Body of pancreas (tissue), 4 donors: ENCODE measurements around the gene CCN2. TPM values are rescaled to one million over a fixed set of nuclear protein-coding genes. Genes with fewer than 3 reads are reported as not detected.

Experiments
- ATAC-seq: fragments of 150-250 bp; one replicate; pipeline ENCODE4 v1.9.1; 2016
- DNase-seq, 4 donors: peaks; one replicate each; pipeline ENCODE4 v3.0.0-alpha.2; 2019
- H3K27ac ChIP-seq, 4 donors: fragments of 200-600 bp; sonication (generic); 1 replicate in 3 of 4; 2 replicates in 1 of 4; pipeline versions ENCODE4 v1.5.1 to v1.6.1; 2016 to 2019; ENCODE audit warnings: mild to moderate bottlenecking in 1 of 4, mixed read lengths in 1 of 4, moderate library complexity in 1 of 4
- H3K27me3 ChIP-seq, 2 donors: fragments of 200-600 bp; sonication (generic); one replicate each; pipeline ENCODE4 v1.6.0; 2016; ENCODE audit warnings: mild to moderate bottlenecking in 1 of 2
- H3K36me3 ChIP-seq, 2 donors: fragments of 200-600 bp; sonication (generic); replicated peaks in 1 of 2; 2 replicates each; pipeline ENCODE4 v1.5.1; 2016; ENCODE audit warnings: low read depth in 2 of 2; ENCODE audit not compliant: insufficient read depth in 1 of 2
- H3K4me1 ChIP-seq: fragments of 200-600 bp; sonication (generic); one replicate; pipeline ENCODE4 v1.6.0; 2016
- H3K4me3 ChIP-seq, 2 donors: fragments of 200-600 bp; sonication (generic); 1 replicate in 1 of 2; 2 replicates in 1 of 2; pipeline ENCODE4 v1.5.1; 2016 to 2019
- H3K9me3 ChIP-seq, 3 donors: fragments of 200-600 bp; sonication (generic); 1 replicate in 2 of 3; 2 replicates in 1 of 3; pipeline ENCODE4 v1.5.1; 2016
- CTCF ChIP-seq, 7 experiments: fragments of 450-650 bp in 4 of 7; fragments of 200-600 bp in 3 of 7; sonication (generic) in 3 of 7; IDR thresholded peaks; one replicate each; pipeline ENCODE4 v1.5.1; 2016 to 2019; ENCODE audit warnings: antibody characterized with exemption in 7 of 7
- POLR2A ChIP-seq, 3 donors: fragments of 450-650 bp; IDR thresholded peaks; one replicate each; pipeline ENCODE4 v1.6.1; 2016; ENCODE audit warnings: antibody characterized with exemption in 3 of 3, mild to moderate bottlenecking in 2 of 3
- WGBS, 2 donors: methylation state at CpG; one replicate each; pipeline ENCODE4 v1.1.5; 2017; 5-methylcytosine and 5-hydroxymethylcytosine counted together
- intact Hi-C: fragments of 100-400 bp; cut with DNase I; formaldehyde crosslinking; loops from one replicate; pipeline ENCODE4 v1.15.1; 2023
- total RNA-seq, 2 donors: library from RNA; depleted of rRNA; stranded (reverse); fragments of >200 nt; gene quantifications; one replicate each; pipeline ENCODE4 v1.1.0, GENCODE V29; 2016

Gene CCN2, protein sequence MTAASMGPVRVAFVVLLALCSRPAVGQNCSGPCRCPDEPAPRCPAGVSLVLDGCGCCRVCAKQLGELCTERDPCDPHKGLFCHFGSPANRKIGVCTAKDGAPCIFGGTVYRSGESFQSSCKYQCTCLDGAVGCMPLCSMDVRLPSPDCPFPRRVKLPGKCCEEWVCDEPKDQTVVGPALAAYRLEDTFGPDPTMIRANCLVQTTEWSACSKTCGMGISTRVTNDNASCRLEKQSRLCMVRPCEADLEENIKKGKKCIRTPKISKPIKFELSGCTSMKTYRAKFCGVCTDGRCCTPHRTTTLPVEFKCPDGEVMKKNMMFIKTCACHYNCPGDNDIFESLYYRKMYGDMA
- 100 to 1,000 TPM; 109 to 203 TPM for total RNA-seq

- no peaks in the 10 kb centered on the region for H3K27me3 ChIP-seq
- H3K27ac ChIP-seq: peak within 1 kb of the TSS; percentile 65 to 87 (median 82)
- ATAC-seq (peak; percentile 81), DNase-seq (peak; percentile 75 to 87 (median 80))
- WGBS, 2 donors: 0 to 1% methylated on average over 47 to 86 of the region's 97 CpGs
- intact Hi-C loops: no loop called here
- peaks cover 24% of the 10 kb centered on the region for H3K4me1 ChIP-seq
- TF ChIP-seq CTCF (IDR thresholded peaks at IDR 0.05): peak in 3 of 7 experiments; percentile 1 to 18 (median 10)
- TF ChIP-seq POLR2A (IDR thresholded peaks at IDR 0.05): peak; percentile 92 to 97 (median 95)
- H3K4me3 ChIP-seq: peak within 1 kb of the TSS; percentile 57 to 59
- H3K36me3 ChIP-seq: no peaks in the 10 kb centered on the region
- H3K9me3 ChIP-seq: no peaks in the 10 kb centered on the region
Measured at GRCh38 chr6:131950767-131951575, at the start of gene CCN2. Gene CCN2, minus strand, starts transcription at chr6:131951372. Its CDS starts 200 bp downstream, at chr6:131951172.

DNA sequence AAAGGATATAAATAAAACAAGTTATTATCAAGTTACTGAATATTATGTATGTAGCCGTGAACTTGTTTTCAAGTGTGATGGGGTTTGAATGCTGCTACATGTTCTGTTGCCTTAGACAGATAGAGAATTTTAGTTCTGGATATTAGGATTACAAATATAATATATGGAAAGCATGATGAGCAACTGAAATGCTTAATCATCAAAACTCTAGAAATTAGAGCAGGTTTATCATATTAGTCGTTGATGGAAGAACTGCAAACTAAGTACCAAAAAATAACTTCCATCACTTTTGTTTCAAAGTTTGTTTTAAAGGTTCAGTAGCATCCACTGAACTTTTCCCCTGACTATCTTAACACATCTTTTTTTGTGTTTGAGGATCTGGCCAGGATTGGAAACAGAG is 49.1 kb upstream of the CCN2 start:
- H3K27me3 ChIP-seq: no peaks in the 10 kb centered on the region
- H3K9me3 ChIP-seq: no peaks in the 10 kb centered on the region
- no peak overlapping the region for H3K27ac ChIP-seq
- H3K4me1 ChIP-seq: no peaks in the 10 kb centered on the region
- DNase-seq (no peak), ATAC-seq (no peak)
- no peak overlapping the region for H3K4me3 ChIP-seq
- intact Hi-C loops: no loop called here
- 81 to 84% methylated on average over 2 of the region's 2 CpGs for WGBS, 2 donors
- H3K36me3 ChIP-seq: no peaks in the 10 kb centered on the region
- no peak for TF ChIP-seq CTCF (IDR thresholded peaks at IDR 0.05)
- no peak for TF ChIP-seq POLR2A (IDR thresholded peaks at IDR 0.05)

- Histone ChIP-seq H3K4me1 (no peaks in the 10 kb centered on the region), H3K27me3 (no peaks in the 10 kb centered on the region), H3K36me3 (no peaks in the 10 kb centered on the region), H3K9me3 (no peaks in the 10 kb centered on the region), H3K4me3 (no peak overlapping the region), H3K27ac (no peak overlapping the region)
- ATAC-seq (no peak), DNase-seq (no peak)
- 73 to 75% methylated on average over 4 of the region's 4 CpGs for WGBS, 2 donors
- intact Hi-C loops: no loop called here
- TF ChIP-seq POLR2A (IDR thresholded peaks at IDR 0.05) (no peak), CTCF (IDR thresholded peaks at IDR 0.05) (no peak)
Measured at GRCh38 chr6:131999545-132000146, 48.5 kb upstream of the CCN2 start.

- H3K27me3 ChIP-seq: no peaks in the 10 kb centered on the region
- no peaks in the 10 kb centered on the region for H3K4me1 ChIP-seq
- no peak for ATAC-seq
- 75 to 86% methylated on average over 9 of the region's 9 CpGs for WGBS, 2 donors
- H3K36me3 ChIP-seq: no peaks in the 10 kb centered on the region
- intact Hi-C loops: no loop called here
- H3K9me3 ChIP-seq: no peaks in the 10 kb centered on the region
- H3K27ac ChIP-seq: no peak overlapping the region
- no peak overlapping the region for H3K4me3 ChIP-seq
- no peak for DNase-seq
- TF ChIP-seq CTCF (IDR thresholded peaks at IDR 0.05): no peak
- TF ChIP-seq POLR2A (IDR thresholded peaks at IDR 0.05): no peak
Measured at GRCh38 chr6:131998255-131998982, 47.2 kb upstream of the CCN2 start.
